Psoas muscle (tissue), 8 donors: ENCODE measurements around the gene RTL10. TPM values are rescaled to one million over a fixed set of nuclear protein-coding genes. Genes with fewer than 3 reads are reported as not detected.

Source experiments
- ATAC-seq, 4 donors: fragments of 200-7000 bp; cut with Tn5 transposase; one replicate each; pipeline ENCODE4 v1.9.1; 2020; ENCODE audit warnings: moderate library complexity in 3 of 4, mild to moderate bottlenecking in 2 of 4
- DNase-seq, 2 donors: peaks; one replicate each; pipeline ENCODE4 v3.0.0-alpha.2; 2020
- H3K27ac ChIP-seq: fragments of 200-600 bp; one replicate; pipeline ENCODE4 v1.8.0; 2022
- H3K27me3 ChIP-seq, 3 donors: fragments of 200-600 bp in 1 of 3; one replicate each; pipeline versions ENCODE4 v1.6.1 to v1.8.0; 2013 to 2022; ENCODE audit warnings: low read length in 2 of 3, mild to moderate bottlenecking in 2 of 3, moderate library complexity in 1 of 3; ENCODE audit not compliant: insufficient read depth in 3 of 3
- H3K36me3 ChIP-seq, 2 donors: fragments of 200-600 bp in 1 of 2; one replicate each; pipeline versions ENCODE4 v1.6.1 to v1.8.0; 2013 to 2022; ENCODE audit warnings: low read depth in 1 of 2, mild to moderate bottlenecking in 1 of 2, moderate library complexity in 1 of 2; ENCODE audit not compliant: insufficient read depth in 1 of 2
- H3K4me1 ChIP-seq: fragments of 200-600 bp; one replicate; pipeline ENCODE4 v1.8.0; 2022
- H3K4me3 ChIP-seq: fragments of 200-600 bp; one replicate; pipeline ENCODE4 v1.8.0; 2022; ENCODE audit warnings: mild to moderate bottlenecking
- H3K9me3 ChIP-seq: fragments of 200-600 bp; one replicate; pipeline ENCODE4 v1.8.0; 2022
- CTCF ChIP-seq: fragments of 200-600 bp; IDR thresholded peaks from one replicate; pipeline ENCODE4 v1.8.0; 2022; ENCODE audit warnings: antibody characterized with exemption
- WGBS, 3 donors: extraction: QIAGEN DNeasy Blood & Tissue Kit; methylation state at CpG; one replicate each; pipeline versions ENCODE4 v1.1.6 to v1.1.7; 2013; 5-methylcytosine and 5-hydroxymethylcytosine counted together
- intact Hi-C, 2 donors: fragments of 100-400 bp; cut with DNase I; formaldehyde crosslinking; loops; one replicate each; pipeline versions ENCODE4 v1.11.0 to v1.14.2; 2022
- polyA plus RNA-seq, 3 donors: library from polyadenylated mRNA; stranded (reverse); fragments of 200-250 nt; gene quantifications; one replicate each; pipeline ENCODE4 v1.2.3, GENCODE V29; 2013
- total RNA-seq, 4 donors: library from RNA; stranded (reverse); fragmentation: NEBNext Ultra II Directional in 2 of 4; extraction: Animal tissue kit (Norgen Biotek cat#: 25700) in 2 of 4; gene quantifications; one replicate each; pipeline versions ENCODE4 v1.2.1 to v1.2.4, GENCODE V29; 2021 to 2023
- donor health status: healthy with polysubstance abuse.
- donor health status: DM: no; HTN: no; CAD: no; lungs with moderate emphysema.
- donor health status: Bipolar disorder and iron deficiency.
- donor health status: healthy.
- donor health status: DM: yes; HTN: yes; CAD: no.
- donor health status: DM: no; HTN: no; CAD: no.
- donor health status: DM: no; HTN: no; CAD: no.
- donor health status: DM: yes; HTN: yes; CAD: no.

Gene RTL10
- total and polyA plus RNA-seq, 7 donors, result 5.3 to 9.7 (median 7.9) TPM

GRCh38 chr22:19812910-19813309 is 41.8 kb downstream of the RTL10 start:
- H3K27me3 ChIP-seq, result no peaks in the 10 kb centered on the region
- peaks cover 11% of the 10 kb centered on the region for H3K4me1 ChIP-seq
- no peak overlapping the region for H3K4me3 ChIP-seq
- 95 to 97% (median 96%) methylated on average over 11 of the region's 11 CpGs for WGBS, 3 donors
- no peaks in the 10 kb centered on the region for H3K36me3 ChIP-seq
- no peak overlapping the region for H3K27ac ChIP-seq
- DNase-seq (no peak), ATAC-seq (no peak)
- intact Hi-C loops, result no loop called here
- TF ChIP-seq CTCF, result no peak
- H3K9me3 ChIP-seq, result no peaks in the 10 kb centered on the region

- H3K27me3 ChIP-seq, result no peaks in the 10 kb centered on the region
- no peak for ATAC-seq
- H3K9me3 ChIP-seq, result no peaks in the 10 kb centered on the region
- H3K4me3 ChIP-seq, result no peak overlapping the region
- no peak for DNase-seq
- TF ChIP-seq CTCF, result no peak
- 77 to 81% (median 77%) methylated on average over 34 to 36 of the region's 36 CpGs for WGBS, 3 donors
- H3K36me3 ChIP-seq, result no peaks in the 10 kb centered on the region
- no peak overlapping the region for H3K27ac ChIP-seq
- intact Hi-C loops, result no loop called here
- peaks cover 11% of the 10 kb centered on the region for H3K4me1 ChIP-seq
These were observed 42.6 kb downstream of the RTL10 start for GRCh38 chr22:19811811-19812771.

GRCh38 chr22:19811211-19811621 is 43.5 kb downstream of the RTL10 start:
- 82 to 87% (median 85%) methylated on average over 10 to 12 of the region's 12 CpGs for WGBS, 3 donors
- TF ChIP-seq CTCF, result no peak
- Histone ChIP-seq H3K27me3 (no peaks in the 10 kb centered on the region), H3K4me3 (no peak overlapping the region), H3K9me3 (no peaks in the 10 kb centered on the region), H3K4me1 (peaks cover 11% of the 10 kb centered on the region), H3K27ac (no peak overlapping the region), H3K36me3 (no peaks in the 10 kb centered on the region)
- DNase-seq (no peak), ATAC-seq (no peak)
- intact Hi-C loops, result no loop called here

- no peaks in the 10 kb centered on the region for H3K9me3 ChIP-seq
- H3K27ac ChIP-seq, result no peak overlapping the region
- H3K4me3 ChIP-seq, result no peak overlapping the region
- no peaks in the 10 kb centered on the region for H3K36me3 ChIP-seq
- no peak for TF ChIP-seq CTCF
- 92 to 95% (median 93%) methylated on average over 23 of the region's 23 CpGs for WGBS, 3 donors
- intact Hi-C loops, result no loop called here
- no peak for ATAC-seq
- peaks cover 11% of the 10 kb centered on the region for H3K4me1 ChIP-seq
- no peak for DNase-seq
- no peaks in the 10 kb centered on the region for H3K27me3 ChIP-seq
These were observed 44.1 kb downstream of the RTL10 start for GRCh38 chr22:19810381-19811201.
